GM18526 (cell line): Measurements from ENCODE around the gene POLR3B.

Source experiments
- POLR2A ChIP-seq: IDR thresholded peaks from 3 replicates; pipeline ENCODE4 v1.6.1; 2011; ENCODE audit not compliant: insufficient read length; ENCODE audit errors: extremely low read depth

The POLR3B gene

DNA sequence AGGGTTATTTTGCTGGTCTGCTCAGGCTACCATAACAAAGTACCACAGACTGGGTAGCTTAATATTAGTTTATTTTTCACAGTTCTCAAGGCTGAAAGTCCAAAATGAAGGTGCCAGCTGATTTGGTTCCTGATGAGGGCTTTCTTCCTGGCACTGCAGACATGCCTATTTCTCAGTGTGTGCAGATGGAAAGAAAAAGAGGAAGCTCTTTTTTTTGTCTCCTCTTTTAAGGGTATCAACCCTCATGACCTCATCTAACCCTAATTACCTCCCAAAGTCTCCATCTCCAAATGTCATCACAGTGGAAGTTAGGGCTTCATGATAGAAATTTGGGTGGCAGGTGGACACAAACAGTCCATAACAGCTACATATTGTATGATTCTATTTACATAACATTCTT lies 25.0 kb upstream of the POLR3B start:
- no peak for TF ChIP-seq POLR2A

DNA sequence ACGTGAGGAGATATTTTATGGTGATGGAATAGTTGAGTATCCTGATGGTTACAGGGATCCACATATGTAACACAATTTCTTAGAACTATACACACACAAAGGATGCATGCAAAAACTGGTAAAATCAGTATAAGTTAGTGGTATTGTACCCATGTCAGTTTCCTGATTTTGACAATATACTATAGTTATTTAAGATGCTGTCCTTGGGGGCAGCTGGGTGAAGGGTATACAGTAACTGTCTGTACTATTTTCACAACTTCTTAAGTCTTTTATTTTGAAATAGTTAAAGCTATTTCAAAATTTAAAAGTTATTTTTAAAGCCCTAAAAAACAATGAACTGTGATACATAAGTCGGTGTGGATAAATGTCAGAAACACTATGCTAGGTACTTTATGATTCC lies 24.5 kb upstream of the POLR3B start:
- TF ChIP-seq POLR2A, result no peak

DNA sequence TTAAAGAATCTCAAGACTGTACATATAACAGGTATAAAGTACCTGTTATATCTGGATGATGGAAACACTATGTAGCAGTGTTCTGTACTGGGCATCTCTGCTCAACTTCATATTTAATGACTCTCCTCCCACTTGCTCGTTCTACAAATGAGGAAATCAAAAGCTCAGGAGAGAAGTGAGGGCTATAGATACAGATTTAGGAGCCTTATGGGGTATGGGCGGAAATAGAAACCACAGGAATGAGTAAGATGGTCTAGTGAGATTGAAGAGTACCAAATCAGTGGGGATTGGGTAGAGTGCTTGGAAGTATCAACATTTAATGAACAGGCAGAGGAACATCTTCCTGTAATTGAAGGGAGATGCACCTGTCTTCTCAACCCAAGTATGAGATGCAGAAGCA lies 23.8 kb upstream of the POLR3B start:
- no peak for TF ChIP-seq POLR2A

DNA sequence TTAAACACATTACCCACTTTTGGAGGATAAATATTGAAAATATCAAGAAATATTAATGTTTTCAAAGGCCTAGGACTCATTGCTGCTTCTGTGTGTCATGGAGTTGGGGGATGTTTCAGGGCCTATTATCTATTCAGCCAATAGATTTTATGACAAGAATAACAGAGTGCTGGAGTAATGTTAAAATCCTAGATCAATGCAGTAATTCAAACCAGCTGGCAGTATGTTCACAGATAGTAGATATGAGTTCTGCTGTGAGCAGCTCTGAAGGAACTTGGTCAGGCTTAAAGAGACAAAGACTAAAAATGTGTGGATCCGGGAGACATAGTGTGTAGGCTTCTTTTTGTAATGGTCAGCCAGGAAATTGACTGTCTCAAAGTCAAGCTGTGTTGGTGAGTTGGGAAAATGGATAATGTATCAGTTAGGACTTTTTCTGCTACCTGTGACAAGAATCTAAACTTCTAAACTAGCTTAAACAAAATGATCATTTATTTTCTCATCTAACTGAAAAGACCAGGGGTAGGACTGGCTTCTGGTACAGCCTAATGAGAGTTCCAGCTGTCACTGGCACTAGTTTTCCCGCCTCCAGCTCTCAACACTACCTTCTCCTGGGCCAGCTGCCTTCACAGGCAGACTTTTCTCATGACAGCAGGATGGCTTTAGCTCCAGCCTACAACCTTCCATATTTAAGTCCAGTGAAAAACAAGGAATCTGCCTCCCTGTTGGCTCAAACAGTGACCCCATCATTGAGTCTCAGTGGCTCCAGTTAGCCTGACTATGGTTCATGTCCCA lies 16.3 kb upstream of the POLR3B start:
- no peak for TF ChIP-seq POLR2A

DNA sequence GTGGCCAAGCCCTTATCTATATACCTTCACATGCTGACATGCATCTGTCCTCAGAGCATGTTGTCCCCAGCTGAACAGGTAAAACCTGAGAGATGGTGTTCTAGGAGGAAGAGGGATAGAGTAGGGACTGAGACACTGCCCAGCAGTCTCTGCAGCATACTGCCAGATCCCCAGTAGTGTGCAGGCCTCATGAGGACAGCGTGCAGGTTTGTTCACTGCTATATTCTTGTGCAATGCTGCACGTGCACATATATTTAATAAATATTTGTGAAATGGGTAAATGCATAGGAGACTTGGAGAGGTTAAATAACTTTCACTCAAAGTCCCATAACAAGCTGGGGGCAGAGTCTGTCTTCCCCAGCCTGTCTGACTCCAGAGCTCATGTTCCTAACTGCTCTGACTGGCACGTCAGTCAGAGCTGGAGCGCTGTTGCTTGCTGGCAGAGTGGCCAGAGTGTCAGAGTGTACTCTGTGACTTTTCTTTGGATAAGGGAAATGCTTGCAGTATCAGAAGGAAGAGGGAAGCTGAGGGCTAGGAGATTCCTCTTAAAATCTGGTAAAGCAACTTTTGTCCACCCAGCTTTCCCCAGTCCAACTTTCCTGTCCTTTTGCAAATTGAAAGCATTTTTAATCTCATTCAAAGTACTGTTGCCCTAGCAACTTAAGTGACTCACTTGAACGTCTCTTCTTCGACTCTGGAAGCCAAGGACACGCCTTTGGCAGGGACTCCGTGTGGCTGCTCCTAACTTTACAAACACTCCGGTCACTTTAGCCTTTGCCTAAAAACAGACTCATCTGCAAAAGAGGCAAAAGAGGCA lies 14.9 kb upstream of the POLR3B start:
- no peak for TF ChIP-seq POLR2A

DNA sequence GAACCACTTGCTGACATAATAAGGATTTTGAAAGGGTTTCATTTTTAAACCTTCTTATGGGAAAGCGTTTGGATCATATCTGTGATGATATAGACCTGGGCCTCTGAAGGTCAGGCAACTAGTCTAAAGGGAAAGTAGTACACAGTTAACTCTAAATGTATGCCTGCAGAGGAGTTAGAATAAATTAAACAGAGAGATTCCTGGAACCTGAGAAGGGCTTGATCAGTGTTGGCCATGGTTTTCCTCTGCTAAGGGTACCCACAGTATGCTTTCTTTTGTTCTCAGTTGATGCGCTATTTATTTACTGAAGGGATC lies 14.4 kb upstream of the POLR3B start:
- no peak for TF ChIP-seq POLR2A

DNA sequence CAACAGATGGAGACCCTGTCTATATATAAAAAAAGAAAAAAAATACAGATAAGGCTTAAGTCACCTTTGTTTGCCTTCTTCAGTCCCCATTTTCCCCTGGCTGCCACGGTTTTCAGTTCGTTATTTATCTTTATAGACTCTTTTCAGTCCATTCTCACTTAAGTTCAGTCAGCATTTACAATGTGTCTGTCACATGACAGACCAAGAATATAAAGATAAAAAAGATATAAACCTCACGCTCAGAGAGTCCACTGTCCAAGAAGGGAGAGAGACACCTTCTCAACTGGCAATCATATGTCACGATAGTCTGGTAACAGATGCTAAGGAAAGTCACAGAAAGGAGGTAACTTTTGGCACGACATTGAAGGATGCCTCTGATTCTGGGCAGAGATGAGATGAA lies 13.4 kb upstream of the POLR3B start:
- no peak for TF ChIP-seq POLR2A

DNA sequence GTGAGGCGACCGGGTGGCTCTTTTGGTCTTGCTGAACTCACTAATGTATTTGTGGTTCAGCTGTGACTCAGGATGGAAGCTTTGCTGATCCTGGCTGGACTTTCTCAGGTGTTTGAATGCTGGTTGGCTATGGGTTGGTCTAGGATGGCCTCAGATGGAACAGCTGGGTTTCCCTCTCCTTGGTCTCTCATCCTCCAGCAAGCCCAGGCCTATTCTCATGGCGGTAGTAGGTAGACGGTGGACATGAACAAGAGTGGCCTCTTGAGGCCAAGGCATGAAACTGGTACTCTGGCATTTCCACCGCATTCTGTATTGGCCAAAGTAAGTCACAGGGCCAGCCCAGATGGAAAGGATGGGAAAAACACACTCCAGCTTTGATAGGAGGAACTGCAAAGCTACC lies 11.8 kb upstream of the POLR3B start:
- no peak for TF ChIP-seq POLR2A

DNA sequence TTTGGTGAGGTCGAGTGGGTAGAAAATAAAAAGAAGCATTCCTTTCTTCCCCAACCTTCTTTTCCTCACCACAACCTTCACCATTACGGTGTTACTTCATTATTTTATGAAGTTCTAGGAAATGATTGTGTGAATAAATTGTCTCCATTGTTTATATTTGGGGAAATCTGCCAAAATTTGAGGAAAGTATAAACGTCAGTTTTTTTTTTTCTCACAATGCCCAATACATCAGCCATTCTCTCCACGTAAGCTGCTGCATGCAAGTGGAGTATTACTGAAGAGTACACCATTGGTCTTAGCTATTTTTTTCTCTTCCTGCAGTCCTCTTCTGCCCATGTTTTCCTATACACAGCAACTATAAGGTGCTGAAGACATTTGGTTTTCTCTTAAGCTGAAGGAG lies 9.1 kb upstream of the POLR3B start:
- TF ChIP-seq POLR2A, result no peak

DNA sequence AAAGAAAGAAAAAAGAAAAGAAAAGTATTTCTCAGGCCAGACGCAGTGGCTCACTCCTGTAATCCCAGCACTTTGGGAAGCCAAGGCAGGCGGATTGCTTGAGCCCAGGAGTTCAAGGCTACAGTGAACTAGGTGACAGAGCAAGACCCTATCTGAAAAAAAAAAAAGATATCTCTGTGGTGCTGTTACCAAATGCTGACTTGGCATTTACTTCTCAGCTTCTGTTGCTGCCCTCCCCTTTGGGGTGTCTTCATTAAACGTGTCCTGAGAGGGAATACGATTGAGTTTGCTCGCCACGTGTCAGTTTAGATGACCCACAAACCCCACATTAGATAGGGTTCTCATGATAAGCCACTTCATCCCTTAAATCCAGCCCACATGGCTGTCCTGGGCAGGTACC lies 4.4 kb upstream of the POLR3B start:
- no peak for TF ChIP-seq POLR2A

DNA sequence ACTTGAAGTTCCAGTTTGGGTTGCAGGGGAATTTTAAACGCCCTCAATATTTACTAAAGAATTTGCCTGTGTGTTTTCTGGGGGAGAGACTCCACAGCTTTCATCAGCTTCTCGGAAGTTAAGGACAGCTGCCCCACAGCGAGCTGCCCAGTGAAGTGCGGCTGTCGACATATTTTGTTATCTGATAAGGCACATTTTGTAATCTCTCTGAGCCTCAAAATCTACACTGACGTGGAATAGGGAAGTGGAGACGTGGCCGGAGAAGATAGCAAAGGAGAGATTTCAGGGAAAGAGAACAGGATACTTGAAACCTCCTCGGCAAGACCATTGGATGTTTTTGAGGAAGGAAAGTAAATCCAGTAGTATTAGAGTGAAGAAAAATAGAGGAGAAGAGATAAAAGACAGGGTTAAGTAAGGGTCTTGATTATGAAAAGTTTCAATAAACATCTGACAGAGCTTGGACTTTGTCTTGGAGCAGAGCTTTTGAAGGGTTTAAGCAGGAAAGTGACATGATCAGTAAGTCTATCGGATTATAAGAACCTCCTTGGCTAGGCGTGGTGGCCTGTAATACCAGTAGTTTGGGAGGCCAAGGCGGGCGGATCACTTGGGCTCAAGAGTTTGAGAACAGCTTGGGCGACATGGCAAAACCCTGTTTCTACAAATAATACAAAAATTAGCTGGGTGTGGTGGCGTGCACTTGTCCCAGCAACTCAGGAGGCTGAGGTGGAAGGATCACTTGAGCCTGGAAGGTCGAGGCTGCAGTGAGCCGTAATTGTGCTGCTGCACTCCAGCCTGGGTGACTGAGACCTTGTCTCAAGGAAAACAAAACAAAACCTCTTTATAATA lies 1.1 kb downstream of the POLR3B start:
- TF ChIP-seq POLR2A, result no peak

DNA sequence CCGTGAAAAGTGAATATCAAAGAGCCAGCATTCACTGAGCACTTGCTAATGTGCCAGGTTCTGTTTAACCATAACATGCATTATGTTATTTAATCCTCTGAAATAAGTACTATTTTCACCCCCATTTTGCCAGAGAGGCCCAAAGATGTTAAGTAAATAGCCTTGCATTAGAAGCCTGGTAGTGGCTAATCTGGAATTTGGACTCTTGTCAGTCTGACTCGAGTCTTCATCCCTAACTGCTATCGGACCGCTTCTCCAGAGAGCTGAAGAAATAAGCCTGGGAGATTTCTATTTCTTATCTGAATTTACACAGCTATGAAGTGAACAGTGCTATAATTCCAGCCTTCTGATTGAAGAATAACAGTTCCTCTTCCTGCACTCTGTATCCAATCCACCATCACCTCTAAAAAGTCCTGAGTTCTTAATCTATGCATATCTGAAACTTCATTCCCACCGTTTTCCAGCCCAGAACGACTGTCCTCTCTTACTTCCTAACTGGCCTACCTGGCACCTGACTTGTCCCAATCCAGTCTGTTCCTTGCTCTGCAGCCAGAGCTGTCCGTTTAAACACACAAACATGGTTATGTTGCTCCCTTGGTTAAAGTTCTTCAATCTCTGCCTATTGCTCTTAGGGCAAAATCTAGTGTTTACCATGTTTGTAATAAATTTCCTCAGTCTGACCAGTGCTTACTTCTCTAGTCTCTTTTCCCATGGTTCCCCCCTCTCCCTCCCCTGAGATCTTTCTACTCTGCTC lies 2.3 kb downstream of the POLR3B start:
- no peak for TF ChIP-seq POLR2A

DNA sequence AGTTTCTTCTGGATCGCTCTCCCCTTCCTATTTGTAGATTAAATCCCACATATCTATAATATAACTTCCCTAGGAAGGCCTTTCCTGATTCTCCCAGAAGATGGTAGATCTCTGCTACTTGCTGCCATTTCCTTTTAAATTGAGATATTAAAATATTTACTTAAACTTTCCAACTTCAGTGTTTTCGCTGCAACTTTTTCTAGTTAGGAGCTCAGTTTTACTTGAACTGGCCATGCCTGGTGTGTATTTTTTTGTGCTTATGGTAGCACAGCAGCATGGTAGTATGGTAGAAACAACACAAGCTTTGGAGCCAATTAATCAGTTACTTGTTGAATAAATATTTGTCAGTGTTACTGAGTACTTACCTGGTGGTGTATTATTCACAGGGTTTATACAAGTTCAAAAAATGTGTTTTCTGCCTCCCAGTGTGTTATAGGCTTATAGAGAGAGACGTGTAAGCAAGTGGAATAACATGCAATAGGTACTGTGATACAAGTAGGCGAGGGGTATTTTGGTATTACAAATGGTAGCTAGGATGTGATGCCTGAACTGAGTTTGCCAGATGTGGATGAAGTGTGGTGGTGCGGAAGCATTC lies 2.9 kb downstream of the POLR3B start:
- TF ChIP-seq POLR2A, result no peak

DNA sequence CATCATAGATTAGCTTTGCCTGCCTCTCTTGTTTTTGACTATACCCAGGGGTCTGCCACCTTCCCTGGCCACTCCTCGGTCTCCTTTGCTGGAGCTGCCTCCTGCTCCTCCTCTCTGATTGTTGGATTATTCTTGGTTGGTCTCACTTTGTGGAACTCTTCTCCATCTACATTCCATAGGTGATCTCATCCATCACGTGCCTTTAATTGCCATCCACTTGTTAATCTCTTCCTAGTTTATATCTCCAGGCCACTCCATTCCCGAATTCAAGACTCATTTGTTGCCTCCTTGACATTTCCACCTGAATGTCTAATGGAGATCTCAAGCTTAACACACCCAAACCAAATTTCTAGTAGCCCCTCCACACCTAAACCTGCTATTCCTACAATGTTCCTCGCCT lies 5.4 kb downstream of the POLR3B start:
- TF ChIP-seq POLR2A, result no peak

DNA sequence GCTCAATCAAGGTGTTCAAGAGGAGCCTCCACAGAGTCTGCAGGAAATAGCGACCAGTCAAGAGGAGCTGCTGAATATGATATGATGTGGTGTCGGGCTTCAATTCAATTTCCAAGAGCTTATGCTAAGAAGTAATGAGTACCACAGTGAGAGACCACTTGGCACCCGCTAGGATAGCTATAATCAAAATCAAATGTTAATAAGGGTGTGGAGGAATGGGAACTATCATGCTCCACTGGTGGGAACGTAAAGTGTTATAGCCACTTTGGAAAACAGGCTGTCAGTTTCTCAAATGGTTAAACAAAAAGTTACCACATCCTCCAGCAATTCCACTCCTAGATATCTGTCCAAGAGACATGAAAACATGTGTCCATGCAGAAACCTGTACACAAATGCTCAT lies 6.7 kb downstream of the POLR3B start:
- no peak for TF ChIP-seq POLR2A
